ENCODE data around the gene LRRC8B. TPM values are rescaled to one million over a fixed set of nuclear protein-coding genes. Genes with fewer than 3 reads are reported as not detected.

LRRC8B gene
- total and polyA plus RNA-seq, 2 of the 8 experiments (the other 6 are each of a cell fraction or from before 2014, with no cell fraction given), result 18.4 to 29.2 TPM

DNA sequence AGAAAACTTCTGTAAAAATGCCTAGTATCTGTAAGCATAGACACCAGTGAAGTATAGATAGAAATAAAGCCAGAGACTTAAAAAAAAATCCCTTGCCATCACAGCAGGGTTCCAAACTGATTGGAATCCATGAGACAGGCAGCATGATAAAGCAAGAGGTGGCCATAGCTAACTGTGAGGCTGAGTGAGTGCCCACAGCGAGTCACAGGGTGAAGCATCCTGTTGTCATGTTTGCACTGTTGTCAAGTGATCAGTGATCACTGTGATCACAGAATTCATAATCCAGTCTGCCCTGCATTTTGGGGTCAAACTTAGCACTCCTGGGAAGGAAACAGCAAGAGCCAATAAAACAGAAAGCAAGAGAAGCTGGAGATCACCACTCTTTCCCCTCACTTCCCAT lies 33.3 kb downstream of the LRRC8B start:
- H2BK12ac ChIP-seq (ENCODE audit: low read depth, low read length), result no peak overlapping the region
- peaks cover 0 to 5% of the 10 kb centered on the region in 2 experiments for H4K20me1 ChIP-seq (replicated peaks in 1 of 2; ENCODE audit: control insufficient read depth in 1 of 2, insufficient read depth in 2 of 2, low read length in 2 of 2)
- no peak overlapping the region for H3K4me3 ChIP-seq (ENCODE audit: extremely low read depth in 1 of 4, insufficient read depth in 2 of 4, low read depth in 3 of 4, low read length in 4 of 4)
- H2AFZ ChIP-seq (ENCODE audit: low read length), result no peak overlapping the region
- ChIA-PET CTCF (ENCODE audit: partially characterized antibody) (interaction anchor here (1.0 to 1.3 kb wide), 2 partner anchors 39 to 205 kb away, joined by 3 to 4 read pairs; no protein-coding TSS in a partner anchor), POLR2A (ENCODE audit: partially characterized antibody) (interaction anchor here (0.8 kb wide), 1 partner anchor 9 kb away, joined by 4 read pairs; no protein-coding TSS in a partner anchor)
- no peak overlapping the region for H4K5ac ChIP-seq (ENCODE audit: insufficient read length, low read depth, low read length)
- peaks cover 0 to 3% (median 0%) of the 10 kb centered on the region in 4 experiments; a peak in 1 of 7 replicates for H3K4me1 ChIP-seq (replicated peaks in 1 of 4; ENCODE audit: control insufficient read depth in 3 of 4, insufficient read depth in 4 of 4, low read length in 3 of 4)
- no peak overlapping the region for H3K4me2 ChIP-seq (ENCODE audit: insufficient read depth in 1 of 2, low read depth in 2 of 2, low read length in 2 of 2)
- no peak overlapping the region for H2BK120ac ChIP-seq (replicated peaks; ENCODE audit: low read depth, low read length)
- H3K23me2 ChIP-seq (ENCODE audit: low read depth, low read length), result no peaks in the 10 kb centered on the region; the same call in 1 of the 2 replicates
- no peak overlapping the region for H2BK20ac ChIP-seq (ENCODE audit: low read length)
- no peak overlapping the region for H3K18ac ChIP-seq (ENCODE audit: extremely low read depth, low read length)
- FAIRE-seq, result no peak
- H3K79me1 ChIP-seq (ENCODE audit: low read depth, low read length), result no peaks in the 10 kb centered on the region; the same call in 1 of the 2 replicates
- no peak overlapping the region for H3K4ac ChIP-seq (replicated peaks; ENCODE audit: insufficient read length, low read depth, low read length)
- peaks cover 0 to 20% of the 10 kb centered on the region in 2 experiments; a peak in 2 of 4 replicates for H3K79me2 ChIP-seq (ENCODE audit: control insufficient read depth in 1 of 2, insufficient read depth in 2 of 2, low read length in 2 of 2)
- H3K9ac ChIP-seq (replicated peaks in 1 of 4; ENCODE audit: extremely low read depth in 1 of 4, low read depth in 3 of 4, low read length in 3 of 4), result no peak overlapping the region; a peak in 1 of 7 replicates
- no peak overlapping the region for H4K91ac ChIP-seq (replicated peaks; ENCODE audit: insufficient read length, low read length)
- H3K36me3 ChIP-seq (ENCODE audit: control insufficient read depth in 2 of 4, insufficient read depth in 4 of 4, low read length in 3 of 4), result peaks cover 0 to 5% (median 2%) of the 10 kb centered on the region in 4 experiments; a peak in 2 of 8 replicates
- no peak overlapping the region for H3K14ac ChIP-seq (ENCODE audit: insufficient read length)
- H2BK5ac ChIP-seq (ENCODE audit: low read depth, low read length), result no peak overlapping the region
- H3K23ac ChIP-seq (ENCODE audit: insufficient read length), result no peak overlapping the region
- DNase-seq (ENCODE audit: low read depth in 1 of 2, low spot score in 2 of 2), result no peak
- 100% methylated on average over 1 of the region's 1 CpG; no CpG with 5 or more reads in 1 of the 2 experiments for WGBS, 2 experiments (ENCODE audit: extremely low coverage in 1 of 2, insufficient coverage in 1 of 2, insufficient read length in 1 of 2, insufficient replicate concordance in 2 of 2, low coverage in 1 of 2, low lambda C conversion rate in 2 of 2, missing lambda C conversion rate in 1 of 2)
- H2BK15ac ChIP-seq (ENCODE audit: low read length), result no peak overlapping the region
- no peak overlapping the region for H3K27ac ChIP-seq (ENCODE audit: low read depth, low read length)
- H3K56ac ChIP-seq (replicated peaks; ENCODE audit: insufficient read length, low read depth, low read length), result no peak overlapping the region
- H2AK5ac ChIP-seq (ENCODE audit: low read depth, low read length), result no peak overlapping the region
- no peaks in the 10 kb centered on the region for H3K27me3 ChIP-seq (replicated peaks in 1 of 4; ENCODE audit: control insufficient read depth in 3 of 4, extremely low read depth in 1 of 4, insufficient read depth in 3 of 4, low read length in 3 of 4)
- H3K9me3 ChIP-seq (ENCODE audit: insufficient read depth in 2 of 2, low read depth in 1 of 2, low read length in 1 of 2), result peaks cover 0 to 2% of the 10 kb centered on the region in 2 experiments; a peak in 1 of 4 replicates
- H4K8ac ChIP-seq (ENCODE audit: extremely low read depth, insufficient read depth, low read length), result no peak overlapping the region
- TF ChIP-seq TAF7 (optimal IDR thresholded peaks at IDR 0.05; ENCODE audit: borderline replicate concordance, low read depth, low read length) (no peak), CBX5 (IDR thresholded peaks at IDR 0.05; ENCODE audit: low read depth, low read length) (no peak), POLR2AphosphoS5 (IDR thresholded peaks at IDR 0.05; ENCODE audit: low read depth, low read length) (no peak), MAFK (IDR thresholded peaks at IDR 0.05; ENCODE audit: low read depth, low read length) (no peak), CHD1 (IDR thresholded peaks at IDR 0.05; ENCODE audit: low read depth, low read length) (no peak), CREB1 (IDR thresholded peaks at IDR 0.05) (no peak), BACH1 (IDR thresholded peaks at IDR 0.05; ENCODE audit: low read length) (no peak), POLR2A (IDR thresholded peaks at IDR 0.05; ENCODE audit: control extremely low read depth in 1 of 2, low read depth in 2 of 2, low read length in 2 of 2) (no peak)
- TF ChIP-seq, protein P1, sequence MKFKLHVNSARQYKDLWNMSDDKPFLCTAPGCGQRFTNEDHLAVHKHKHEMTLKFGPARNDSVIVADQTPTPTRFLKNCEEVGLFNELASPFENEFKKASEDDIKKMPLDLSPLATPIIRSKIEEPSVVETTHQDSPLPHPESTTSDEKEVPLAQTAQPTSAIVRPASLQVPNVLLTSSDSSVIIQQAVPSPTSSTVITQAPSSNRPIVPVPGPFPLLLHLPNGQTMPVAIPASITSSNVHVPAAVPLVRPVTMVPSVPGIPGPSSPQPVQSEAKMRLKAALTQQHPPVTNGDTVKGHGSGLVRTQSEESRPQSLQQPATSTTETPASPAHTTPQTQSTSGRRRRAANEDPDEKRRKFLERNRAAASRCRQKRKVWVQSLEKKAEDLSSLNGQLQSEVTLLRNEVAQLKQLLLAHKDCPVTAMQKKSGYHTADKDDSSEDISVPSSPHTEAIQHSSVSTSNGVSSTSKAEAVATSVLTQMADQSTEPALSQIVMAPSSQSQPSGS (IDR thresholded peaks at IDR 0.05; ENCODE audit: low read length), result no peak

All from H1 (cell line).